GM23338 (cell line): ENCODE data around the gene PTGR2. TPM values are rescaled to one million over a fixed set of nuclear protein-coding genes. Genes with fewer than 3 reads are reported as not detected.
A peak's percentile ranks its signal among the peaks of the same experiment; 100 is the strongest.

Experiments used
- ATAC-seq: fragments of 200-7000 bp; cut with Tn5 transposase; 3 replicates; pipeline ENCODE4 v1.9.1; 2020
- DNase-seq: peaks from one replicate; pipeline ENCODE4 v3.0.0-alpha.2; 2015; ENCODE audit warnings: low spot score
- H2AFZ ChIP-seq: fragments of 200-600 bp; sonication (generic); 2 replicates; pipeline ENCODE4 v1.8.0; 2016; ENCODE audit warnings: antibody characterized with exemption, mild to moderate bottlenecking, moderate library complexity
- H3F3A ChIP-seq: fragments of 200-600 bp; sonication (generic); replicated peaks from 2 replicates; pipeline ENCODE4 v1.8.0; 2017; ENCODE audit warnings: antibody characterized with exemption, mixed run types, low read depth
- H3K27ac ChIP-seq: fragments of 200-600 bp; sonication (generic); 2 replicates; pipeline ENCODE4 v1.6.1; 2016; ENCODE audit warnings: low read depth
- H3K27me3 ChIP-seq: fragments of 200-600 bp; sonication (generic); 2 replicates; pipeline ENCODE4 v1.8.0; 2016; ENCODE audit warnings: mild to moderate bottlenecking, mixed run types, moderate library complexity; ENCODE audit not compliant: insufficient read depth
- H3K36me3 ChIP-seq: fragments of 200-600 bp; sonication (generic); 2 replicates; pipeline ENCODE4 v1.8.0; 2016; ENCODE audit warnings: mild to moderate bottlenecking; ENCODE audit not compliant: insufficient read depth
- H3K4me1 ChIP-seq: fragments of 200-600 bp; sonication (generic); 2 replicates; pipeline ENCODE4 v1.8.0; 2016; ENCODE audit warnings: mild to moderate bottlenecking, moderate library complexity; ENCODE audit not compliant: insufficient read depth
- H3K4me2 ChIP-seq: fragments of 200-600 bp; sonication (generic); 2 replicates; pipeline ENCODE4 v1.7.1; 2017; ENCODE audit warnings: mixed run types
- H3K4me3 ChIP-seq: fragments of 200-600 bp; sonication (generic); 2 replicates; pipeline ENCODE4 v1.6.1; 2016; ENCODE audit warnings: mixed run types
- H3K79me2 ChIP-seq: fragments of 200-600 bp; sonication (generic); replicated peaks from 2 replicates; pipeline ENCODE4 v1.8.0; 2017; ENCODE audit warnings: mild to moderate bottlenecking; ENCODE audit not compliant: insufficient read depth
- H3K9me2 ChIP-seq: fragments of 200-600 bp; sonication (generic); 2 replicates; pipeline ENCODE4 v1.8.0; 2017; ENCODE audit not compliant: insufficient read depth
- H4K20me1 ChIP-seq: fragments of 200-600 bp; sonication (generic); replicated peaks from 2 replicates; pipeline ENCODE4 v1.8.0; 2017; ENCODE audit warnings: mild to moderate bottlenecking; ENCODE audit not compliant: insufficient read depth
- H3K27ac Mint-ChIP-seq: 2 replicates; pipeline ENCODE4 v1.8.0; 2020; ENCODE audit warnings: inconsistent platforms, mild to moderate bottlenecking, moderate library complexity, mixed read lengths
- H3K27me3 Mint-ChIP-seq: 3 replicates; pipeline ENCODE4 v1.8.0; 2022; ENCODE audit warnings: low read depth, mild to moderate bottlenecking, moderate library complexity, mixed read lengths, inconsistent platforms; ENCODE audit not compliant: insufficient read depth, poor library complexity
- H3K36me3 Mint-ChIP-seq: 3 replicates; pipeline ENCODE4 v1.8.0; 2021; ENCODE audit warnings: low read depth, mild to moderate bottlenecking, inconsistent platforms, moderate library complexity, mixed read lengths
- H3K4me1 Mint-ChIP-seq: 3 replicates; pipeline ENCODE4 v1.8.0; 2020; ENCODE audit warnings: mild to moderate bottlenecking, inconsistent platforms, mixed read lengths
- H3K4me3 Mint-ChIP-seq: 3 replicates; pipeline ENCODE4 v1.8.0; 2021; ENCODE audit warnings: moderate library complexity, mild to moderate bottlenecking, inconsistent platforms, mixed read lengths
- H3K9me3 Mint-ChIP-seq: 3 replicates; pipeline ENCODE4 v1.8.0; 2020; ENCODE audit warnings: moderate library complexity, mild to moderate bottlenecking, inconsistent platforms, mixed read lengths
- CREB1 ChIP-seq: fragments of 250-450 bp; sonication (Bioruptor Pico); IDR thresholded peaks from 2 replicates; pipeline ENCODE4 v1.5.0; 2020; ENCODE audit warnings: low read depth, mild to moderate bottlenecking, moderate library complexity
- EZH2 ChIP-seq: fragments of 200-600 bp; sonication (generic); IDR thresholded peaks from one replicate; pipeline ENCODE4 v1.8.0; 2017; ENCODE audit warnings: antibody characterized with exemption, mild to moderate bottlenecking, low read depth; ENCODE audit not compliant: unreplicated experiment
- EZH2phosphoT487 ChIP-seq: fragments of 200-600 bp; sonication (generic); IDR thresholded peaks from one replicate; pipeline ENCODE4 v1.8.1; 2018; ENCODE audit warnings: antibody characterized with exemption; ENCODE audit not compliant: unreplicated experiment
- NANOG ChIP-seq: IDR thresholded peaks from 2 replicates; pipeline ENCODE4 v1.6.1; 2016; ENCODE audit warnings: antibody characterized with exemption, borderline replicate concordance
- POLR2AphosphoS5 ChIP-seq: IDR thresholded peaks from 2 replicates; pipeline ENCODE4 v1.6.1; 2016; ENCODE audit warnings: antibody characterized with exemption, low read depth
- ZNF114 ChIP-seq: fragments of 250-450 bp; sonication (Bioruptor Pico); IDR thresholded peaks from 2 replicates; pipeline ENCODE4 v1.5.0; 2020; ENCODE audit warnings: mild to moderate bottlenecking, moderate library complexity
- ZNF331 ChIP-seq: fragments of 250-450 bp; sonication (Bioruptor Pico); IDR thresholded peaks from 2 replicates; pipeline ENCODE4 v1.5.0; 2020; ENCODE audit warnings: low read depth, mild to moderate bottlenecking, moderate library complexity
- long read RNA-seq: library from polyadenylated mRNA; unstranded; transcript quantifications from one replicate; pipeline ENCODE4 v2.0.0, GENCODE V29; 2020; ENCODE audit not compliant: unreplicated experiment
- polyA plus RNA-seq: library from polyadenylated mRNA; unstranded; fragments of >200 nt; fragmentation: Nextera tagmentation; extraction: Ambion mirVana; gene quantifications from 2 replicates; pipeline ENCODE4 v1.2.1, GENCODE V29; 2016
- total RNA-seq: library from RNA; depleted of rRNA; stranded (reverse); fragments of >200 nt; shearing (Covaris generic); gene quantifications from 2 replicates; pipeline ENCODE4 v1.2.3, GENCODE V29; 2014; rRNA removed
- TF ChIP-seq, protein P1 (sequence below), 2 experiments: fragments of 200-600 bp in 1 of 2; sonication (generic) in 1 of 2; conservative IDR thresholded peaks; 2 replicates each; pipeline versions ENCODE4 v1.5.1 to v1.6.1; 2016 to 2017; ENCODE audit warnings: antibody characterized with exemption in 2 of 2, low read depth in 2 of 2, mild to moderate bottlenecking in 2 of 2, moderate library complexity in 1 of 2
- TF ChIP-seq, protein P2 (sequence below): IDR thresholded peaks from 2 replicates; pipeline ENCODE4 v1.6.1; 2016; ENCODE audit warnings: antibody characterized with exemption

The PTGR2 gene
- 9.5 and 20.0 TPM in 2 replicates for total RNA-seq
- 19.9 and 25.4 TPM in 2 replicates for polyA plus RNA-seq
- long read RNA-seq, partial matches to known transcripts, result 0 of 11 reads
- long read RNA-seq, other reads (novel, unspliced or antisense), result 3 of 11 reads

DNA sequence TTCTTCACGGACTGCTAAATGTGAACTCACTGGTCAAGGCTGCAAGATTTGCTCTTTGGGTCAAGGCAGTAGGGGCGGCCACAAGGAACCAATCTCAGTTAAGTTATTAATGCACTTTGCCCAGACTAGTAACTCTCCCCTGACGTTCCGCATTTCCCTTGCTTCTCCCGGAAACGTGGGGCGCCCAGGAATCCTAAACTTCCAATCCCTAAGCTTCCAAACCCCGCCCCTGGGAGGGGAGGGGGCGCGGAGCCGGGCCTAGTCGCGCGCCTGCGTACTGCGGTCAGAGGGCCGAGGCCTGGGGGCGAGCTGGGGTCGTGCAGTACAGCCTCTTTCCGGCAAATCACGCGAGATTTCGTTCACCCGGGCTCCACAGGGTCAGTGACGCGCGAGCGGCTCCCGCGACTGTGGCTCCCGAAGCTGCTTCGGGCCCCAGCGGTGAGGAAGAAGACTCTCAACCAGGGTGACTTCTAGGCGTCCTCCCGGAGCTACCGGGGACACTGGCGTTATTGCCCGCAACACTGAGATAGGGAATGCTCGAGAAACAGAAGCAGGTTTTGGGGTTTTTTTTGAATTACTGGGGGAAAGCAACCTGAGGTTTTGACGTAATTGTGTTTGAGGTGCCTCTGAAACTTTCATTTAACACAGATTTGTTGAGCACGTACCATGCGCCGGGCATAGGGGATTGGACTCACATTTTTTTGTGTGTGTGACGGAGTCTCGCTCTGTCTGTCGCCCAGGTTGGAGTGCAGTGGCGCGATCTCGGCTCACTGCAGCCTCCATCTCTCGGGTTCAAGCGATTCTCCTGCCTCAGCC is at the start of gene PTGR2:
Gene PTGR2 (plus strand): TSS at position 265 of the 816 bp plus-strand sequence. CDS start 7,032 bp downstream, outside the sequence.
- Mint-ChIP-seq H3K4me3 (peak within 1 kb of the TSS; percentile 99), H3K27me3 (peaks cover 5% of the 10 kb centered on the region), H3K4me1 (peaks cover 12% of the 10 kb centered on the region), H3K27ac (peak within 1 kb of the TSS; percentile 99), H3K9me3 (no peaks in the 10 kb centered on the region; the same call in 2 of the 3 replicates), H3K36me3 (no peaks in the 10 kb centered on the region; the same call in 2 of the 3 replicates)
- H3K4me1 ChIP-seq, result peaks cover 6% of the 10 kb centered on the region
- H3K27me3 ChIP-seq, result no peaks in the 10 kb centered on the region
- no peaks in the 10 kb centered on the region for H3F3A ChIP-seq
- no peaks in the 10 kb centered on the region for H3K36me3 ChIP-seq
- H4K20me1 ChIP-seq, result no peaks in the 10 kb centered on the region
- peak; percentile 99 for DNase-seq
- no peaks in the 10 kb centered on the region; the same call in 1 of the 2 replicates for H3K79me2 ChIP-seq
- H3K4me3 ChIP-seq, result peak within 1 kb of the TSS; percentile 74
- peak; percentile 93 for ATAC-seq
- H3K9me2 ChIP-seq, result no peaks in the 10 kb centered on the region
- peak within 1 kb of the TSS; percentile 86 for H3K27ac ChIP-seq
- H3K4me2 ChIP-seq, result peak within 1 kb of the TSS; percentile 79
- peak within 1 kb of the TSS; percentile 74 for H2AFZ ChIP-seq
- TF ChIP-seq NANOG (no peak), EZH2 (no peak), CREB1 (CRISPR knock-in tag) (peak; percentile 71), POLR2AphosphoS5 (peak; percentile 89), ZNF114 (CRISPR knock-in tag) (no peak)
- TF ChIP-seq, protein P1, sequence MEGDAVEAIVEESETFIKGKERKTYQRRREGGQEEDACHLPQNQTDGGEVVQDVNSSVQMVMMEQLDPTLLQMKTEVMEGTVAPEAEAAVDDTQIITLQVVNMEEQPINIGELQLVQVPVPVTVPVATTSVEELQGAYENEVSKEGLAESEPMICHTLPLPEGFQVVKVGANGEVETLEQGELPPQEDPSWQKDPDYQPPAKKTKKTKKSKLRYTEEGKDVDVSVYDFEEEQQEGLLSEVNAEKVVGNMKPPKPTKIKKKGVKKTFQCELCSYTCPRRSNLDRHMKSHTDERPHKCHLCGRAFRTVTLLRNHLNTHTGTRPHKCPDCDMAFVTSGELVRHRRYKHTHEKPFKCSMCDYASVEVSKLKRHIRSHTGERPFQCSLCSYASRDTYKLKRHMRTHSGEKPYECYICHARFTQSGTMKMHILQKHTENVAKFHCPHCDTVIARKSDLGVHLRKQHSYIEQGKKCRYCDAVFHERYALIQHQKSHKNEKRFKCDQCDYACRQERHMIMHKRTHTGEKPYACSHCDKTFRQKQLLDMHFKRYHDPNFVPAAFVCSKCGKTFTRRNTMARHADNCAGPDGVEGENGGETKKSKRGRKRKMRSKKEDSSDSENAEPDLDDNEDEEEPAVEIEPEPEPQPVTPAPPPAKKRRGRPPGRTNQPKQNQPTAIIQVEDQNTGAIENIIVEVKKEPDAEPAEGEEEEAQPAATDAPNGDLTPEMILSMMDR (conservative IDR thresholded peaks at IDR 0.05; ENCODE audit: low read depth in 2 of 2), result no peak
- TF ChIP-seq, protein P2, sequence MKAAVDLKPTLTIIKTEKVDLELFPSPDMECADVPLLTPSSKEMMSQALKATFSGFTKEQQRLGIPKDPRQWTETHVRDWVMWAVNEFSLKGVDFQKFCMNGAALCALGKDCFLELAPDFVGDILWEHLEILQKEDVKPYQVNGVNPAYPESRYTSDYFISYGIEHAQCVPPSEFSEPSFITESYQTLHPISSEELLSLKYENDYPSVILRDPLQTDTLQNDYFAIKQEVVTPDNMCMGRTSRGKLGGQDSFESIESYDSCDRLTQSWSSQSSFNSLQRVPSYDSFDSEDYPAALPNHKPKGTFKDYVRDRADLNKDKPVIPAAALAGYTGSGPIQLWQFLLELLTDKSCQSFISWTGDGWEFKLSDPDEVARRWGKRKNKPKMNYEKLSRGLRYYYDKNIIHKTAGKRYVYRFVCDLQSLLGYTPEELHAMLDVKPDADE, result peak; percentile 30; the same call in 1 of the 2 replicates

DNA sequence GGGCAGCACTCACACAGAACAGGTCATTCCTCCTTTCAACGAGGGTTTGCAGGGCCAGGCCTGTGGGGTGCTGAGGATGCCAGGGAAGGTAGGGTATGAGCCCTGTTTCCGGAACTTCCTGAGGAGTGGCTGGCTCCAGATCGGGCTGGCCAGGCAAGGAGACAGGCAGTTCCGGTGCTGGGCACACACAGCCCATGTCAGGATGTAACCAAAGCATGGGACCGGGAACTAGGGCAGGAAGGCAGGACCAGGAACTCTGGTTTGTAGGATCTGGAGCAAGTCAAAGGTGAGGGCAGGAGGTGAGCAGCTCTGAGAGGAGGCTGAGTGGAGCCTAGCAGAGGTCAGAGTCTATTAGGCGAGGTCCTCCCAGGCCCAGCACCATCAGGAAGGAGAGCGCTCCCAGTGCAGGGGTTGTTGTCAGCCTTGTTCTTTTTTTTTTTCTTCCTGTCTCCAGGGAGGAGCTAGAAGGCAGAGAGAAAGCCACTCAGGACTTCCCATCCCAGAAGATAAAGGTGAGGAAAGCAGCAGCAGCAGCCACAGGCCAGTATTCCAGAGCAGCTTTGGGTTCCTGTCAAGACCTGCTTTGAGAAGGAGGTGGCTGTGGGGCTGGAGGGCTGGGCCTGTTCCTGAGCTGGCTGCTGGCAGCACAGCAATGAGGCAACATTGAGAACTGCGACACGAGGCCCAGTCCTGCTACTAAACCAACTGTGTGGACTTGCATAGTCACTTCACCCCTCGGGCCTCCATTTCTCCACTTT is 49.0 kb upstream of the PTGR2 start:
- H3K9me3 Mint-ChIP-seq, result no peaks in the 10 kb centered on the region
- no peak overlapping the region for H3K4me3 ChIP-seq
- no peak overlapping the region for H3K27ac Mint-ChIP-seq
- H3K4me2 ChIP-seq, result no peak overlapping the region
- DNase-seq (peak; percentile 19), ATAC-seq (peak; percentile 86)
- no peak overlapping the region for H3K27ac ChIP-seq
- H3K27me3 ChIP-seq, result no peaks in the 10 kb centered on the region
- H3K36me3 ChIP-seq, result no peaks in the 10 kb centered on the region
- peaks cover 6% of the 10 kb centered on the region for H3K27me3 Mint-ChIP-seq
- no peaks in the 10 kb centered on the region for H3K4me1 ChIP-seq
- no peaks in the 10 kb centered on the region for H3F3A ChIP-seq
- H3K79me2 ChIP-seq, result no peaks in the 10 kb centered on the region
- H3K4me1 Mint-ChIP-seq, result no peaks in the 10 kb centered on the region
- H3K4me3 Mint-ChIP-seq, result no peak overlapping the region
- no peaks in the 10 kb centered on the region for H3K9me2 ChIP-seq
- peak overlapping the region; percentile 69; the same call in 1 of the 2 replicates for H2AFZ ChIP-seq
- no peaks in the 10 kb centered on the region for H4K20me1 ChIP-seq
- H3K36me3 Mint-ChIP-seq, result no peaks in the 10 kb centered on the region
- TF ChIP-seq EZH2 (no peak), ZNF331 (CRISPR knock-in tag) (no peak), EZH2phosphoT487 (no peak)
- TF ChIP-seq, protein P1 (conservative IDR thresholded peaks at IDR 0.05; ENCODE audit: low read depth in 2 of 2), result no peak; a peak in 1 of 4 replicates
- TF ChIP-seq, protein P2, result no peak
